ENCODE data around the gene HOXA7. TPM values are rescaled to one million over a fixed set of nuclear protein-coding genes. Genes with fewer than 3 reads are reported as not detected.

Gene HOXA7
- total RNA-seq, 1 donor = 0.10 TPM

GRCh38 chr7:27187475-27188385 lies 31.3 kb upstream of the HOXA7 start:
- Histone ChIP-seq H3K4me3 (ENCODE audit: low read length) (no peak overlapping the region), H3K4me1 (ENCODE audit: insufficient read depth, low read length) (peaks cover 66% of the 10 kb centered on the region), H3K9me3 (ENCODE audit: low read depth, low read length) (no peaks in the 10 kb centered on the region), H3K27me3 (ENCODE audit: insufficient read depth, low read length) (peaks cover 96% of the 10 kb centered on the region)

GRCh38 chr7:27186668-27187474 lies 30.4 kb upstream of the HOXA7 start:
- H3K27me3 ChIP-seq (ENCODE audit: insufficient read depth, low read length) = peaks cover 98% of the 10 kb centered on the region
- H3K4me3 ChIP-seq (ENCODE audit: low read length) = no peak overlapping the region
- no peaks in the 10 kb centered on the region for H3K9me3 ChIP-seq (ENCODE audit: low read depth, low read length)

GRCh38 chr7:27185854-27186667 lies 29.6 kb upstream of the HOXA7 start:
- peaks cover 98% of the 10 kb centered on the region for H3K27me3 ChIP-seq (ENCODE audit: insufficient read depth, low read length)
- H3K4me3 ChIP-seq (ENCODE audit: low read length) = no peak overlapping the region
- H3K4me1 ChIP-seq (ENCODE audit: insufficient read depth, low read length) = peaks cover 57% of the 10 kb centered on the region
- H3K9me3 ChIP-seq (ENCODE audit: low read depth, low read length) = no peaks in the 10 kb centered on the region

More at GRCh38 chr7:27186668-27187474, 30.4 kb upstream of the HOXA7 start:
- H3K4me1 ChIP-seq (ENCODE audit: insufficient read depth, low read length) = peaks cover 57% of the 10 kb centered on the region

- H3K27me3 ChIP-seq (ENCODE audit: insufficient read depth, low read length) = peaks cover 98% of the 10 kb centered on the region
- no peaks in the 10 kb centered on the region for H3K9me3 ChIP-seq (ENCODE audit: low read depth, low read length)
- H3K4me3 ChIP-seq (ENCODE audit: low read length) = peak within 1 kb of the TSS; percentile 12
- peaks cover 57% of the 10 kb centered on the region for H3K4me1 ChIP-seq (ENCODE audit: insufficient read depth, low read length)
Observed at GRCh38 chr7:27185013-27185853, 28.8 kb upstream of the HOXA7 start, which contains the start of gene HOXA11. Gene HOXA11 (minus strand): TSS chr7:27185232. CDS start chr7:27185144, 88 bp downstream.

- Histone ChIP-seq H3K9me3 (ENCODE audit: low read depth, low read length) (no peaks in the 10 kb centered on the region), H3K4me1 (ENCODE audit: insufficient read depth, low read length) (peaks cover 62% of the 10 kb centered on the region), H3K4me3 (ENCODE audit: low read length) (peak overlapping the region; percentile 12), H3K27me3 (ENCODE audit: insufficient read depth, low read length) (peaks cover 98% of the 10 kb centered on the region)
Observed at GRCh38 chr7:27184337-27185012, 28.0 kb upstream of the HOXA7 start.

- Histone ChIP-seq H3K27me3 (ENCODE audit: insufficient read depth, low read length) (peaks cover 98% of the 10 kb centered on the region), H3K9me3 (ENCODE audit: low read depth, low read length) (no peaks in the 10 kb centered on the region), H3K4me3 (ENCODE audit: low read length) (peak overlapping the region; percentile 12), H3K4me1 (ENCODE audit: insufficient read depth, low read length) (peaks cover 57% of the 10 kb centered on the region)
Observed at GRCh38 chr7:27183682-27184336, 27.3 kb upstream of the HOXA7 start.

GRCh38 chr7:27182861-27183681 lies 26.6 kb upstream of the HOXA7 start:
- H3K4me3 ChIP-seq (ENCODE audit: low read length) = no peak overlapping the region
- no peaks in the 10 kb centered on the region for H3K9me3 ChIP-seq (ENCODE audit: low read depth, low read length)
- peaks cover 49% of the 10 kb centered on the region for H3K4me1 ChIP-seq (ENCODE audit: insufficient read depth, low read length)
- peaks cover 98% of the 10 kb centered on the region for H3K27me3 ChIP-seq (ENCODE audit: insufficient read depth, low read length)

GRCh38 chr7:27182285-27182841 lies 25.9 kb upstream of the HOXA7 start:
- Histone ChIP-seq H3K27me3 (ENCODE audit: insufficient read depth, low read length) (peaks cover 93% of the 10 kb centered on the region), H3K4me3 (ENCODE audit: low read length) (no peak overlapping the region), H3K9me3 (ENCODE audit: low read depth, low read length) (no peaks in the 10 kb centered on the region), H3K4me1 (ENCODE audit: insufficient read depth, low read length) (peaks cover 42% of the 10 kb centered on the region)

- peaks cover 93% of the 10 kb centered on the region for H3K27me3 ChIP-seq (ENCODE audit: insufficient read depth, low read length)
- peaks cover 40% of the 10 kb centered on the region for H3K4me1 ChIP-seq (ENCODE audit: insufficient read depth, low read length)
- H3K4me3 ChIP-seq (ENCODE audit: low read length) = no peak overlapping the region
- no peaks in the 10 kb centered on the region for H3K9me3 ChIP-seq (ENCODE audit: low read depth, low read length)
Observed at GRCh38 chr7:27181795-27182275, 25.4 kb upstream of the HOXA7 start.

GRCh38 chr7:27180431-27181420 lies 24.3 kb upstream of the HOXA7 start:
- peaks cover 92% of the 10 kb centered on the region for H3K27me3 ChIP-seq (ENCODE audit: insufficient read depth, low read length)
- no peaks in the 10 kb centered on the region for H3K9me3 ChIP-seq (ENCODE audit: low read depth, low read length)
- H3K4me3 ChIP-seq (ENCODE audit: low read length) = no peak overlapping the region
- peaks cover 34% of the 10 kb centered on the region for H3K4me1 ChIP-seq (ENCODE audit: insufficient read depth, low read length)
